ENCODE data around the gene GNAT2. TPM values are rescaled to one million over a fixed set of nuclear protein-coding genes. Genes with fewer than 3 reads are reported as not detected.

The GNAT2 gene
- total and polyA plus RNA-seq, 9 donors: 0.13 TPM; not detected in 8

DNA sequence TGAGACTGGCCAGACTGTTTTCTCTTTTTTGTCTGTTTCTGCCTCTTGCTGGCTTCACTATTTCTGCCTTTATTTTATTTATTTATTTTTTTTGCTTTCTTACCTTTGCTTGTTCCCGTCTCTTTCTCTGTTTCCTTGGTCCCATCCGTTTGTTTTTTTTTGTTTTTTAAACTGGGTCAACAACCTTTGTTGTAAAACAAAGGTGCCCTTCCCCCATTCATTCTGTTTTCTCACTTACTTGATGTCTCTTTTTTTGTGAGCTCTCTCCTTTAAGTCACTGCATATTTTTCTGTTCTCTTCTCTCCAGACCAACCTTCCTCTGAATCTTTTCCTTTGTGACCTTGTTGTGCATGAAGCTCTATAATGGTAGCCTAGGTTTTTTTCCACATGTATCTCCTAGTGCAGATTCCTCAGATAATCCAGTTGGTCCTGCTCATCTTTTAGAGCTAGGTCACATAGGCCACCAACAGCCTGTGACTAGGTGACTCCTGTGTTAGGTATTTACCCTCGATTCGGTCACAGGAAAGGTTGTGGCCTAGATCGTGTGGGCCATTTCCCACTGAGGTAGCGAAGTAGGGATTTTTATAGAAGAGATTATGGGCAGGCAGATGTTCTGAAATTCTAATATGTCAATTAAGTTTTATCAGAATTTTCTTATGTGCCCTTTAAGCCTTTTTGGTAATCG is 55.1 kb downstream of the GNAT2 start:
- Histone ChIP-seq H3K27ac (ENCODE audit: low read length) (no peak overlapping the region), H3K36me3 (ENCODE audit: control insufficient read depth, insufficient read depth, low read length) (no peaks in the 10 kb centered on the region), H3K27me3 (ENCODE audit: control insufficient read depth, insufficient read depth, low read length) (no peaks in the 10 kb centered on the region), H3K4me1 (ENCODE audit: control insufficient read depth, insufficient read depth, low read length) (peaks cover 4% of the 10 kb centered on the region), H3K9me3 (replicated peaks; ENCODE audit: control insufficient read depth, low read depth, low read length) (no peaks in the 10 kb centered on the region), H3K4me3 (ENCODE audit: low read length) (no peak overlapping the region)
- DNase-seq: no peak
- whole genome bisulfite sequencing (ENCODE audit: insufficient coverage): 76% methylated on average over 4 of the region's 7 CpGs

DNA sequence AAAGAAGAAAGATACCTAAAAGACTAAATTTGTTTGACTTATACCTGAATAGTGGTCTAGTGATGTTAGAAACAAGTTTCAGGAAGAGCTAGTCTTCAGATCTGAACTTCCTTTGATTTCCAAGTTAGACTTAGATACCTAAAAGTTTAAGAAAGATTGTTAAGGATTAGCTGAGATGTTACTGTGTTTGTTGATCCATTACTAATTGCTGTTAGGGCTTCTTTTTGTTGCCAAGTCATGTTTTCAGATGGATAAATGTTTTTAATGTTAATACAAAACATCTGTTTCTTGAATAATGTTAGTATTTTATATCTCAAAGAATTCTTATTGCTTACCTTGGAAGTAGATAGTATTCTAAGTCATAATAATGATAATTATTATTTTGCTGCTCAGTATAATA is 59.4 kb downstream of the GNAT2 start:
- Histone ChIP-seq H3K4me3 (ENCODE audit: low read length) (no peak overlapping the region), H3K9me3 (replicated peaks; ENCODE audit: control insufficient read depth, low read depth, low read length) (no peaks in the 10 kb centered on the region), H3K4me1 (ENCODE audit: control insufficient read depth, insufficient read depth, low read length) (peaks cover 4% of the 10 kb centered on the region), H3K27me3 (ENCODE audit: control insufficient read depth, insufficient read depth, low read length) (no peaks in the 10 kb centered on the region), H3K36me3 (ENCODE audit: control insufficient read depth, insufficient read depth, low read length) (no peaks in the 10 kb centered on the region), H3K27ac (ENCODE audit: low read length) (no peak overlapping the region)
- DNase-seq: no peak

GRCh38 chr1:109557520-109557919 is 61.9 kb downstream of the GNAT2 start:
- H3K4me3 ChIP-seq (ENCODE audit: low read length): no peak overlapping the region
- H3K9me3 ChIP-seq (replicated peaks; ENCODE audit: control insufficient read depth, low read depth, low read length): no peaks in the 10 kb centered on the region
- H3K36me3 ChIP-seq (ENCODE audit: control insufficient read depth, insufficient read depth, low read length): no peaks in the 10 kb centered on the region
- DNase-seq: no peak
- H3K27me3 ChIP-seq (ENCODE audit: control insufficient read depth, insufficient read depth, low read length): no peaks in the 10 kb centered on the region
- no peaks in the 10 kb centered on the region for H3K4me1 ChIP-seq (ENCODE audit: control insufficient read depth, insufficient read depth, low read length)
- H3K27ac ChIP-seq (ENCODE audit: low read length): no peak overlapping the region
- 96% methylated on average over 4 of the region's 5 CpGs for WGBS (ENCODE audit: insufficient coverage)

DNA sequence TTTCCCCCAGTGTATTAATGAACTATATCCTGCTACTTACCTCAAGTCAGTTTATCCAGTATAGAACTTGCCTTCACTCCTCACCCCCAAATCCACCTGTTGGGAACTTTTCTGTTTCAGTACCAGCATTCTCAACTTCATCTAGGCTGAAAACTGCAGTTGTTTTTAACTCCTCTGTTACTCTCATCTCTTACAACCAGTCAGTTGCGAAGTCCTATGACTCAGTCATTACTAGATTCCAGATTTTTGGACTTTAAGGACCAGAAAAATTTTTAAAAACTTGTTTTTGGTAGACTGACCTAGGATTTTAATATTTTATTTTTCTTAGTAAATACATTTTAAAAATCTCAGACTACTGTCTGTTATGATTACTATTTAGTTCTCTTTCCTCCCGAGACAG is 62.9 kb downstream of the GNAT2 start:
- H3K9me3 ChIP-seq (replicated peaks; ENCODE audit: control insufficient read depth, low read depth, low read length): no peaks in the 10 kb centered on the region
- no peak for DNase-seq
- no peak overlapping the region for H3K27ac ChIP-seq (ENCODE audit: low read length)
- 60% methylated on average over 1 of the region's 2 CpGs for WGBS (ENCODE audit: insufficient coverage)
- H3K4me1 ChIP-seq (ENCODE audit: control insufficient read depth, insufficient read depth, low read length): no peaks in the 10 kb centered on the region
- H3K36me3 ChIP-seq (ENCODE audit: control insufficient read depth, insufficient read depth, low read length): no peaks in the 10 kb centered on the region
- no peaks in the 10 kb centered on the region for H3K27me3 ChIP-seq (ENCODE audit: control insufficient read depth, insufficient read depth, low read length)
- H3K4me3 ChIP-seq (ENCODE audit: low read length): no peak overlapping the region

Other genes with a start within 250 kb of the GNAT2 start
- 11.6 TPM for gene SORT1, start 221.7 kb downstream of the GNAT2 start, total RNA-seq
- gene SORT1, start 221.7 kb downstream of the GNAT2 start, polyA plus RNA-seq (ENCODE audit: insufficient read depth in 1 of 8, insufficient read length in 8 of 8, low replicate concordance in 1 of 8): 10 to 100 TPM; 20.5 to 32.1 (median 25.6) TPM
- gene PSMA5, start 193.2 kb downstream of the GNAT2 start, total RNA-seq: 62.8 TPM
- 10 to 100 TPM; 66.1 to 95.9 (median 82.5) TPM for gene PSMA5, start 193.2 kb downstream of the GNAT2 start, polyA plus RNA-seq (ENCODE audit: insufficient read depth in 1 of 8, insufficient read length in 8 of 8, low replicate concordance in 1 of 8)
- gene SYPL2, start 153.1 kb downstream of the GNAT2 start, total RNA-seq: 57.3 TPM
- 100 to 1,000 TPM; 104 to 258 (median 199) TPM for gene SYPL2, start 153.1 kb downstream of the GNAT2 start, polyA plus RNA-seq (ENCODE audit: insufficient read depth in 1 of 8, insufficient read length in 8 of 8, low replicate concordance in 1 of 8)
- gene ATXN7L2, start 135.7 kb downstream of the GNAT2 start, total RNA-seq: 8.5 TPM
- 10 to 100 TPM in 7 of 8 donors, 1 to 10 TPM in 1; 8.6 to 35.9 (median 22.6) TPM for gene ATXN7L2, start 135.7 kb downstream of the GNAT2 start, polyA plus RNA-seq (ENCODE audit: insufficient read depth in 1 of 8, insufficient read length in 8 of 8, low replicate concordance in 1 of 8)
- gene CYB561D1, start 125.5 kb downstream of the GNAT2 start, total RNA-seq: 3.9 TPM
- gene CYB561D1, start 125.5 kb downstream of the GNAT2 start, polyA plus RNA-seq (ENCODE audit: insufficient read depth in 1 of 8, insufficient read length in 8 of 8, low replicate concordance in 1 of 8): 10 to 100 TPM in 2 of 8 donors, 1 to 10 TPM in 6; 6.4 to 13.8 (median 9.2) TPM
- 12.3 TPM for gene AMIGO1, start 109.9 kb downstream of the GNAT2 start, total RNA-seq
- 10 to 100 TPM in 6 of 8 donors, 1 to 10 TPM in 2; 8.5 to 13.8 (median 11.3) TPM for gene AMIGO1, start 109.9 kb downstream of the GNAT2 start, polyA plus RNA-seq (ENCODE audit: insufficient read depth in 1 of 8, insufficient read length in 8 of 8, low replicate concordance in 1 of 8)
- gene GPR61, start 79.7 kb downstream of the GNAT2 start, total RNA-seq: 1.4 TPM
- gene GPR61, start 79.7 kb downstream of the GNAT2 start, polyA plus RNA-seq (ENCODE audit: insufficient read depth in 1 of 8, insufficient read length in 8 of 8, low replicate concordance in 1 of 8): 1 to 10 TPM; 1.4 to 2.7 (median 1.7) TPM
- gene GNAI3, start 71.0 kb downstream of the GNAT2 start, total RNA-seq: 7.8 TPM
- 10 to 100 TPM in 1 of 8 donors, 1 to 10 TPM in 7; 6.9 to 10.0 (median 7.3) TPM for gene GNAI3, start 71.0 kb downstream of the GNAT2 start, polyA plus RNA-seq (ENCODE audit: insufficient read depth in 1 of 8, insufficient read length in 8 of 8, low replicate concordance in 1 of 8)
- gene AMPD2, start 221 bp upstream of the GNAT2 start, total RNA-seq: 24.6 TPM
- 10 to 100 TPM; 31.3 to 45.0 (median 35.0) TPM for gene AMPD2, start 221 bp upstream of the GNAT2 start, polyA plus RNA-seq (ENCODE audit: insufficient read depth in 1 of 8, insufficient read length in 8 of 8, low replicate concordance in 1 of 8)
- 10.8 TPM for gene GSTM4, start 36.5 kb upstream of the GNAT2 start, total RNA-seq
- 10 to 100 TPM; 15.1 to 23.9 (median 20.6) TPM for gene GSTM4, start 36.5 kb upstream of the GNAT2 start, polyA plus RNA-seq (ENCODE audit: insufficient read depth in 1 of 8, insufficient read length in 8 of 8, low replicate concordance in 1 of 8)
- 51.4 TPM for gene GSTM2, start 48.4 kb upstream of the GNAT2 start, total RNA-seq
- 100 to 1,000 TPM; 124 to 186 (median 146) TPM for gene GSTM2, start 48.4 kb upstream of the GNAT2 start, polyA plus RNA-seq (ENCODE audit: insufficient read depth in 1 of 8, insufficient read length in 8 of 8, low replicate concordance in 1 of 8)
- 15.3 TPM for gene GSTM1, start 68.2 kb upstream of the GNAT2 start, total RNA-seq
- gene GSTM1, start 68.2 kb upstream of the GNAT2 start, polyA plus RNA-seq (ENCODE audit: insufficient read depth in 1 of 8, insufficient read length in 8 of 8, low replicate concordance in 1 of 8): 10 to 100 TPM in 4 of 8 donors, 1 to 10 TPM in 2, under 1 TPM in 2; 0.50 to 70.2 (median 28.4) TPM
- 19.4 TPM for gene GSTM5, start 92.6 kb upstream of the GNAT2 start, total RNA-seq
- gene GSTM5, start 92.6 kb upstream of the GNAT2 start, polyA plus RNA-seq (ENCODE audit: insufficient read depth in 1 of 8, insufficient read length in 8 of 8, low replicate concordance in 1 of 8): 10 to 100 TPM; 10.2 to 48.0 (median 17.8) TPM
- gene GSTM3, start 121.4 kb upstream of the GNAT2 start, total RNA-seq: 51.3 TPM
- gene GSTM3, start 121.4 kb upstream of the GNAT2 start, polyA plus RNA-seq (ENCODE audit: insufficient read depth in 1 of 8, insufficient read length in 8 of 8, low replicate concordance in 1 of 8): 10 to 100 TPM; 29.2 to 62.0 (median 48.9) TPM
- not detected for gene EPS8L3, start 144.3 kb upstream of the GNAT2 start, total RNA-seq
- 1 to 10 TPM in 2 of 8 donors, under 1 TPM in 1, not detected in 5; 0.12 to 7.4 (median 2.4) TPM for gene EPS8L3, start 144.3 kb upstream of the GNAT2 start, polyA plus RNA-seq (ENCODE audit: insufficient read depth in 1 of 8, insufficient read length in 8 of 8, low replicate concordance in 1 of 8)